Neural cell (in vitro differentiated cells): ENCODE results near the gene SLAMF6.
"Not testable (repeated sequence)": the region's sequence is repeated elsewhere in the genome, so short reads cannot be mapped to it uniquely, and the experiment has no call there.

Source experiments
- CTCF ChIP-seq: fragments of 450-650 bp; IDR thresholded peaks from 2 replicates; pipeline ENCODE4 v1.5.1; 2014; ENCODE audit warnings: antibody characterized with exemption, mild to moderate bottlenecking, moderate library complexity; ENCODE audit not compliant: poor library complexity, severe bottlenecking
- EP300 ChIP-seq: fragments of 450-650 bp; conservative IDR thresholded peaks from 2 replicates; pipeline ENCODE4 v1.6.1; 2014; ENCODE audit warnings: antibody characterized with exemption, mild to moderate bottlenecking, moderate library complexity; ENCODE audit not compliant: poor library complexity, severe bottlenecking
- EZH2 ChIP-seq: fragments of 200-600, 300-800 bp; shearing (Covaris generic), sonication (generic); IDR thresholded peaks from 2 replicates; pipeline ENCODE4 v1.6.1; 2014; ENCODE audit warnings: antibody characterized with exemption, low read length, borderline replicate concordance, mild to moderate bottlenecking; ENCODE audit not compliant: insufficient read depth, poor library complexity, severe bottlenecking
- MXI1 ChIP-seq: fragments of 450-650 bp; conservative IDR thresholded peaks from 2 replicates; pipeline ENCODE4 v1.6.1; 2014; ENCODE audit warnings: antibody characterized with exemption, mild to moderate bottlenecking; ENCODE audit not compliant: poor library complexity, severe bottlenecking
- POLR2AphosphoS5 ChIP-seq: IDR thresholded peaks from 2 replicates; pipeline ENCODE4 v1.6.1; 2012
- RAD21 ChIP-seq: fragments of 450-650 bp; conservative IDR thresholded peaks from 2 replicates; pipeline ENCODE4 v1.6.1; 2014; ENCODE audit warnings: antibody characterized with exemption, mild to moderate bottlenecking, moderate library complexity
- REST ChIP-seq: IDR thresholded peaks from 2 replicates; pipeline ENCODE4 v1.6.1; 2012; ENCODE audit warnings: borderline replicate concordance
- SMC3 ChIP-seq: fragments of 450-650 bp; conservative IDR thresholded peaks from 2 replicates; pipeline ENCODE4 v1.6.1; 2014; ENCODE audit warnings: antibody characterized with exemption, mild to moderate bottlenecking, moderate library complexity; ENCODE audit not compliant: poor library complexity
- TAF1 ChIP-seq: IDR thresholded peaks from 2 replicates; pipeline ENCODE4 v1.6.1; 2012; ENCODE audit warnings: low read depth

- TF ChIP-seq CTCF, EZH2, REST, MXI1, EP300, SMC3, RAD21, TAF1, POLR2AphosphoS5: not testable (repeated sequence)
Observed at GRCh38 chr1:160563230-160563629, 40.2 kb upstream of the SLAMF6 start.
